ENCODE measurements around the gene CHCHD3.
A peak's percentile ranks its signal among the peaks of the same experiment; 100 is the strongest.

The CHCHD3 gene

GRCh38 chr7:132828502-132828901, 253.4 kb downstream of the CHCHD3 start:
- no peak for TF ChIP-seq CTCF (conservative IDR thresholded peaks at IDR 0.05; ENCODE audit: low read depth, low read length)
- no peak for DNase-seq (ENCODE audit: low read depth)

GRCh38 chr7:132825932-132826835, 255.7 kb downstream of the CHCHD3 start:
- no peak for TF ChIP-seq CTCF (conservative IDR thresholded peaks at IDR 0.05; ENCODE audit: low read depth, low read length)
- H3K4me3 ChIP-seq (ENCODE audit: low read length) = no peak overlapping the region
- no peak for DNase-seq (ENCODE audit: low read depth)

More at GRCh38 chr7:132828502-132828901, 253.4 kb downstream of the CHCHD3 start:
- H3K4me3 ChIP-seq (ENCODE audit: low read length) = no peak overlapping the region

- TF ChIP-seq CTCF (conservative IDR thresholded peaks at IDR 0.05; ENCODE audit: low read depth, low read length) = no peak
- no peak overlapping the region for H3K4me3 ChIP-seq (ENCODE audit: low read length)
- DNase-seq (ENCODE audit: low read depth) = no peak
Measured at GRCh38 chr7:132825222-132825621, 256.7 kb downstream of the CHCHD3 start.

- TF ChIP-seq CTCF (conservative IDR thresholded peaks at IDR 0.05; ENCODE audit: low read depth, low read length) = no peak
- no peak for DNase-seq (ENCODE audit: low read depth)
- no peak overlapping the region for H3K4me3 ChIP-seq (ENCODE audit: low read length)
Measured at GRCh38 chr7:132819648-132820047, 262.2 kb downstream of the CHCHD3 start.

GRCh38 chr7:132817949-132818348, 263.9 kb downstream of the CHCHD3 start:
- DNase-seq (ENCODE audit: low read depth) = peak; percentile 6
- no peak for TF ChIP-seq CTCF (conservative IDR thresholded peaks at IDR 0.05; ENCODE audit: low read depth, low read length)
- no peak overlapping the region for H3K4me3 ChIP-seq (ENCODE audit: low read length)

GRCh38 chr7:132815696-132816311, 266.1 kb downstream of the CHCHD3 start:
- TF ChIP-seq CTCF (conservative IDR thresholded peaks at IDR 0.05; ENCODE audit: low read depth, low read length) = no peak
- no peak overlapping the region for H3K4me3 ChIP-seq (ENCODE audit: low read length)
- peak; percentile 39 for DNase-seq (ENCODE audit: low read depth)
